Inflammatory macrophage treated with lipopolysaccharide for 1 hour (primary cell): Measurements from ENCODE around the gene PIP5K1C.
"Not testable (repeated sequence)": the region's sequence is repeated elsewhere in the genome, so short reads cannot be mapped to it uniquely, and the experiment has no call there.

ENCODE experiments used
- DNase-seq, 2 donors: peaks; one replicate each; pipeline ENCODE4 v3.0.0-alpha.2; 2020 to 2022

Gene PIP5K1C

DNA sequence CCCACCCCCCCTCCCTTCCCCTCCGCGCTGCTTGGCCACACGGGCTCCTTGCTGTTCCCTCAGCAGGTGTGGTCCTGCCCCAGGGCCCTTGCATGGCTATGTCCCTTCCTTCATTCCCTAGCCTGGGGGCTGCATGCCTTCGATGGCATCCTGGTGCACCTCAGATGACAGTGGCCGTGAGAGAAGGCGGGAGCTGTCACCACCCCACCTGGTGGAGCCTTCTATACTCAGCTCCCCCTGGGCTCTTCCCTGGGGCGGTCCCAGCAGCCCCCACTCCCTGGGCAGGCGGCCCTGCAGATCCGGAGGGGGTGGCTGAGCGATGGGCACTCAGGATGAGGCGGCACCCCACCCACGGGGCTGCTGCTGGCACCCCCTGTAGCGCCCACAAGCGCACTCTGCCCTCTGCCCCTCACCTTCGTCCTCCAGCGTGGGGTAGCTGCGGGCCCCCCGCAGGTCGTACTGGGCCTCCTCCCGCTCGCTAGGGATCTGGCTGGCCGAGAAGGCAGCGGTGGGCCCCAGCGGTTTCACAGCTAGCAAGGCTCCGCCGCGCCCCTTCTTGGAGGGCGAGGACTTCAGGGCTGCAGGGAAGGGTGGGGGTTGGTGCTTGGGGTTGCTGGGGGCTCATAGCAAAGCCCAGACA lies 56.5 kb downstream of the PIP5K1C start:
- no peak for DNase-seq

DNA sequence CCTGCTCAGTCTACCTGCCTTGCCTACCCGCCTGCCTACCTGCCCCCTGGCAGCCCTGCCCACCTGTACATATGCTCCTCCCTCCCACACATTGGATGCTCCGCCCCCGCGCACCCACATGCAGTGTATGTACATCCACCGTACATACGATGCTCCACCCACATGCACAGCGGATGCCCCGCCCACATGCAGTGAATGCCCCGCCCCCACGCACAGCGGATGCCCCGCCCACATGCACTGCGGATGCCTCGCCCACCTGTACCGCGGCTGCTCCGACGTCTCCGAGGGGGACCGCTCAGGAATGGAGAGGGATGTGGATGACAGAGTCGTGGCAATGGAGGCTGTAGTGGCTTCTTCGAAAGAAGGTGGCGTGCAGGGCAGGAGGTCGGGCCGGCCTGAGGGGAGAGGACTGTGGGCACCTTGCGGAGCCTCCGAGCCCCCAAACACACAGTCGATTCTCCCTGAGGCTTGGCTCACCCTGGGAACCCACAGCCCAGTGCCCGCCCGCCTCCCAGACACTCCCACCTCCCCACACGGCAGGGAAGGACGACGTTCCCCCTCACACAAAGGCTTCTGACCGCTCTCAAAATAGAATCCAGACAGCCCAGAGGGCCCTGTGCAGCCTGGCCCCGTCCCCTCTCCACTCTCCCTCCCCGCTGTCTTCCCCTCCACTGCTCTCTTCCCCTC lies 57.1 kb downstream of the PIP5K1C start:
- DNase-seq = peak in 1 of 2 donors; percentile 5

DNA sequence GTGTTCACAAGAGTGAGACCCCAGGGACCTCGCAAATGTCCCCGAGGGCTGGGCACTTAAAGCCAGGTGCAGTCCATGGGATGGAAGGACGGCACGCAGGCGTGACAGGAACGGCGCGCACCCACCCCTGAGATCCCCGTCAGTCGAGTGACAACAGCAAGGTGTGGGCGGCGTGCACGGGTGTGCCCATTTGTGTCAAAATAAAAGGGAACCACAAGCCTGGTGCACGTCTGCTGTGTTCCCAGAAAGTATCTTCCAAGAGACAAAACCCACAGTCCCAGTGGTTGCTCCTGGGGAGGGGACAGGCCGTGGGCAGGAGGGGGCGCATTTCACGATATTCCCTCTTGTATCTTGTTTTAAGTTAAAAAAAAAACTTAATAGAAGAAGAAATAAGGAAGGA lies 58.0 kb downstream of the PIP5K1C start:
- DNase-seq = no peak

DNA sequence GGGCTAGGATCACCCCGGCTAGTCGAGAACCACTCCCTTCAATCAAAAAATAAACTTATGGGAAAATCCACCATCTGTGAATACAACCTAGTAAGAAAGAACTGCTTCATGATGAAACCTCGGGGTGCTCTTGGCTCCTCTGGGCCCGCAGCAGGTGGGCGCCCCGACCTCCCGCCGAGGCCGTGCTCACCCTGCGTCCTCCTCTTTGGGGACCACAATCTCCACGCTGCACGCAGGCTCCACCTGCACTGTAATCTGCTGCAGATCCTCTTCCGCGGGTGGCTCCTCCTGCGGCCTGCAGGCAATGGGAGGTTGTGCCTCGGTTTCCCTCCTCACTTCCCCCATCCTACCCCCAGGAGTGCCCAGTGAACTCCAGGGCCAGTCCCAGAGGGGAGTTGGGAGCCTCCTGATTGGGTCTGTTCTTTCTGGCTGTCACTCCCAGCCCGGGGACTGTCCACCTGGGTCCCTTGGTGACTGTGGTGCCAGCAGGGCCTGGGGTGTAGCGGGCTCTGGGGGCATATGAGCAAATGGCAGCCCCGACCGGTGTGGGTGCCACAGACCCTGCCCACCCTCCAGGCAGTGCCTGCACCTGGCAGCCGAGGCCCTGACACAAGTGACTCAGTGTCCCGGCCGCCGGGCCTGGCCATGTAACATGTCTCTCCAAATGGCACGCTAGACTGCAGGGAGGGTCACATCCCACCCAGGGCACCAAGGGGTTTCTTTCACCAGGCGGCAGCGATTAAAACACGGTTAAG lies 58.6 kb downstream of the PIP5K1C start:
- no peak for DNase-seq

DNA sequence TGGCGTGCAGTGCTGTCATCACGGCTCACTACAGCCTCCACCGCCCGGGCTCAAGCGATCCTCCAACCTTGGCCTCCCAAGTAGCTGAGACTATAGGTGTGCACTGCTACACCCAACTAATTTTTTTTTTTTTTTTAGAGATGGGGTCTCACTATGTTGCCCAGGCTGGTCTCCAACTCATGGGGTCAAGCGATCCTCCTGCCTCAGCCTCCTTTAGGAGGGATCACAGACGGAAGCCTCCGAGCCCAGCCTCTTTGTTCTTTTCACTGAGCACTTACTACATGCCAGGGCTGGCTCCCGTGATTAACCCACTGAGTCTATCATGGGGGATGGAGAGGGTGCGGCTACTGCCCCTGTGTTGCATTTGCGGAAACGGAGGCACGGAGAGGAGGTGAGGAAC lies 60.8 kb downstream of the PIP5K1C start:
- no peak for DNase-seq

DNA sequence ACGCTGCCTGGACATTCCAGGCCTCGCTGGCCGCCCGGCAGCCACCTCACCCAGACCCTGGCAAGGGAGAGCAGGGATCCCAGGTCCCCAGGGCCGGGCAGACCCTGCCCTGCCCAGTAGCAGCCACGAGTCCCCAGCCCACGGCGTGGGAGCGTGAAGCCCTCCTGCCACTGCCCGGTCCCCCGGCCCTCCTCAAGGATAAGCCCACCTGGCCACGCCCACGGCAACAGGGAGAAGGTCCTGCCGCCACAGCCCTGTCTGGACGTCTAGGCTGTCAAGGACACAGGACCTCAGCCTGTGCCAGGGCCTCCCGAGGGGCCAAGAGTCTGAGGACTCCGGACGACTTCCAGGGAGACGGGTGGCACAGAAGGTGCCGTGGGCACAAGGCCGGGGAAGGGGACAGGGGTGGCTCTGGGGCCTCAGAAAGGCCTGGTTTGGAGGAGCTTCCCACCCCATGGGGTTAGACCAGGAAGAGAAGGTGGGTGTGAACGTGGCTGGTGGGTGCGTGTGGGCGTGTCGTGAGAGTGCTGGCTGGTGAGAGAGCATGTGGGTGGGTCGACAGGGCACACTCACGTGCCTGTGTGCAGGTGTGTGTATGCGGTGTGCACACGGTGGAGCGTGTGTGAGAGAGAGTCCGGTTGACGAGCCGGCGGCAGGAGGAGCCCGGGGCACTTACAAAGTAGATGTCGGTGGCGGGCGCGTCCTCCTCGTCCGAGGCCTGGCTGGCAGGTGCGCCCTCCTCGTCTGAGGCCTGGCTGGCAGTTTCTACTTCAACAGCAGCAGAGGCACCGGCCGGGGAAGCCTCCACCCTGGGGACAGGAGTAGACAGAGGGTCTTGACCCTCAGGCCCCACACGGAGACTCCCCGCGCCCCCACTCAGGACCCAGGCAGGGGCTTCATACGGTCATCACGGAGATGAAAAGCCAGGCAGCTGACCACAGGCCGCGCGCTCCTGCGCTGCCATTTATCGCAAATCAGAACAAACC lies 61.8 kb downstream of the PIP5K1C start:
- no peak for DNase-seq

DNA sequence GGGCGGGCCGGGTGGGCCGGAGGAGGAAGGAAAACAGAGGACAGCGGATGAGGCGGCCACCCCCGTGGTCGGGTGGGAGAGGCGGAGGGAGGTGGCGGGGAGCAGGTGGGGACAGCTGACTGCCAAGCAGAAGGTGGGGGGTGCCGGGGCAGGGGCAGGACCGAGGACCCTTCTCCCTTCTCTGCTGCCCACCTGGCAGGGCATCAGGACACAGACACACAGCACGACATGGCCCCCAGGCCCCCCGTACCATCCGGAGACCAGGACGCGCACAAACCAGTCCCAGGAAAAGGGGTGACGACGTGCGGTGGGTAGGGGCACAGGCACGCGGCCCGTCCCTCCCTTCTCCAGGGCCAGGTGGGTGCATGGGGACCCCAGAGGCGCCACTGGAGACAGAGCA lies 62.6 kb downstream of the PIP5K1C start:
- no peak for DNase-seq

DNA sequence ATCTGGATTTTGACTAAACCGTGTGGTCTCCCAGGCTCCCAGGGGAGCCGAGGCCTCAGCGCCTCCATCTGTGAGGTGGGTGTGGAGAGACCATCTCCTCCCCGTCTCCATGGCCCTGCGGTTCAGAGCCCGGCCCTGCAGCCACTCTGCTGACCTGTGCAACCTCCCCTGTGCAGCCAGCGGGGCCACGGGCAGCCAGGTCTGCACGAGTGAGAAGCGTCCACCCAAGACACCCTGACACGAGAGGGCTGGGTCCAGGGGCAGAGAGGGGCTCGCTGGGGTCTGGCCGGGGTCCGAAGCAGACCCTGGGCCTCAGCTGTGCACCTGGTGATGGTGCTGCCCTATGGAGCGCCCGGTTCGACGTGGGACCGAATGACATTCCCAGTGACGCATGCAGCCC lies 63.3 kb downstream of the PIP5K1C start:
- no peak for DNase-seq

DNA sequence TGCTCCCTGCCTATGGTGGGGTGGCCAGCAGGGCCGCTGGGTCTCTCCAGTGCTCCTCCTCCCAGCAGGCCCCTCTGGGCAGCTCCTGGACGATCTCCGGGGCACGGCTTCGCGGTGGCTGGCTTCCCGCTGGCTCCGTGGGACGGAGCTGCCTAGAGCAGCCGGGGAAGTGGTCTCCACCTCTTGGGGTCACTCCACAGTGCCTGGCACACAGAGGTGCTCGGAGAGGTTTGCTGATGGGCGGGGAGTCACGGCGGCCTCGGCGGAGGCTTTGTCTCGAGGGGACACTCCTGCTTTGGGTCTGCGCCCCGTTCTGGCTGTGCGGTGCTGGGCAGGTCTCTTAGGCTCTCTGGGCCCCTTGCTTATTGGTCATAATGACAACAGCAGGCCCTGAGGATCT lies 63.8 kb downstream of the PIP5K1C start:
- no peak for DNase-seq

DNA sequence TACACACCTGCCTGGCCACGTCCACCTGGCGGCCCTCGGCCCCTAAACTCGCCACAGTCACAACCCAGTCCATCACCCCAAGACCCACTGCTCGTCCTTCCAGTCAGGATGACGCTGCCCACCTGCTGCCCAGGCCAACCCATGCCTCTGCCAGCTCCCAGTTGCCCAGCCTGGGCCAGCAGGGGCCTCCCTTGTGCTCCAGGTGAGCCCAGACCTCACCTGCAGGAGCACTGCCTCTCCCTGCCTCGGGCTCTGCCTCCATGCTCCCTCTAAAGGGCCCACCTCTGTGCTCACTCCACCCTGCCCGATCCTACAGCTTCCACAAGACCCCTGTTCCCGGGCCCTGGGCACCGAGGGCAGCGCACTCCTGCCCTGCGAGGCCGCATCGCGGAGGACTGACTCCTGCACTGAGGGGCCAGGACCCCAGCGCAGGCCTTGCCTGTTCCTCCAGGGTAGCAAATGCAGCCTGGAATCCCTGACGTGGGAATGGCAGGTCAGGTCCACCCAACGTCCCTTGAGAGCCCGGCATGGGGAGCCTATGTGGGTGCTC lies 65.7 kb downstream of the PIP5K1C start:
- no peak for DNase-seq

DNA sequence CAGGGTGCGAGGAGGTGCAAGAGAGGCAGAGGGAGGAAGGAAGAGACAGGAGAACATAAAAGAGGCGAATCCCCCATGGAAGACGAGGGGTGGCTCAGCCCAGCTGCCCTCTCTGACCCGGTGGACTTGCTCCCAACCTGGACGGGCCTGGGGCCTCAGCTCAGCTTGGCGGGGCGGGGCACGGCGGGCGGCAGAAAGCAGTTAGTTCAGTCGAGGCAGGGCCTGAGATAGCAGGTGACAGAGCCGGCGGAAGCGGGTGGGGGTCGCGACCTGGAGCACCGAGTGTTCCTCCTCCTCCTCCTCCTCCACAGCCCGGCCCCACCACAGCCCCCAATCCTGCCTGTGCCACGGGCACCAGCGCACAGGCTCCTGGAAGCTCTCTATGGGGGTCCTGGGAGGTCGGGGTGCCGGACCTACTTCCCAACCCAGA lies 66.7 kb downstream of the PIP5K1C start:
- DNase-seq = no peak

DNA sequence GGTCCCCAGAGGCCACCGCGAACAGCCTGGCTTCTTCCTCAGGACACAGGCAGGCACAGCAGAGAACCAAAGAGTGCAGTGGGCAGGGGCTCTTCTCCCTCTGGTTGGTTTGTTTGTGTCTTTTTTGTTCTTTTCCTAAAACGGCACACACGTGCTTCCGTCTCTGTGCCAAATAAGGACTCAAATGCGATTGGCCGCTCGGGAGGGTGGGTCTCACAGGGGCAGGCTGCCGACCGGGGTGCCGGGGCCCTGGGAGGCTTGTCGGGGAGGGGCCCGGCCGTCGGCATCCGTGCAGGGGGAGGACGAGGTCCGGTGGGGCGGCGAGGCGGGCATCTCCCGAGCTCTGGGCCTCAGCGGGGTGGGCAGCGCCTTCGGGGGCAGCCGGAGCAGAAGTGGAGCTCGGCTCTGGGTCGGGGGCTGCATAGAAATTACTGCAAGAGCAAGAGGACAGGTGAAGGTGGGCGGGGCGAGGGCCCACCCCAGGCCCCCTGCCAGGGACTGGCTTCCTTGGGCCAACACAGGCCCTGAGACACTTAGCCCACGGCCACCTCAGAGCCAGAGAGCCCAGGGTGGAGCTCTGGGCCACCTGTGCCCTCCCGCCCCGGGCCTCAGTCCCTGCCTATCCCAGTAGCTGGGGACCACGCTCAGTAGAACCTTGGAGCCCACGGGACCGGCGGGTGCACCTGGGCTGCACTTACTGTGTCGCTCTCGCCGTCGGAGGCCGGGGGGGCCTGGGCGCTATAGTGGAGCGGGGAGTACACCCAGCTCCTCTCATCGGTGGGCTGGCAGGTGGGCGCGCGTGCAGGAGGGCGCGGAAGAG lies 67.3 kb downstream of the PIP5K1C start:
- DNase-seq = no peak

DNA sequence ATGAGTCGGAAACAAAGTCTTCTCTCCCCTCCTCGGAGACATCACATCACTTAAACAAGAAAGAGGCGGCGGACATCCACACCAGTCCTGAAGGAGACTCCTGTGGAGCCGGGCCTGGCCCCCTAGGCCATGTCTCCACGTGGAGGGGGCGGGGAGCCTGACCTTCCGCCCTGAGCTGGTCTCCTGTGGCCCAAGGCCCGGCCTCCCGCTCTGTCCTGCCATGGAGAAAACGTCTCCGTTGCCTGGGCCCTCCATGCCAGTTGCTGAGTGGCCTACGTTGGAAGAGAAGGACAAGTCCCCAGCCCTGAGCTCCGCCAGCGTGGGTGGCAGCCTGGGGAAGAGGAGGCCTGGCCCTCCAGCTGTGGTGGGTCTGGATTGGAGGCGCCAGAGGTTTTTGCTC lies 68.2 kb downstream of the PIP5K1C start:
- no peak for DNase-seq

DNA sequence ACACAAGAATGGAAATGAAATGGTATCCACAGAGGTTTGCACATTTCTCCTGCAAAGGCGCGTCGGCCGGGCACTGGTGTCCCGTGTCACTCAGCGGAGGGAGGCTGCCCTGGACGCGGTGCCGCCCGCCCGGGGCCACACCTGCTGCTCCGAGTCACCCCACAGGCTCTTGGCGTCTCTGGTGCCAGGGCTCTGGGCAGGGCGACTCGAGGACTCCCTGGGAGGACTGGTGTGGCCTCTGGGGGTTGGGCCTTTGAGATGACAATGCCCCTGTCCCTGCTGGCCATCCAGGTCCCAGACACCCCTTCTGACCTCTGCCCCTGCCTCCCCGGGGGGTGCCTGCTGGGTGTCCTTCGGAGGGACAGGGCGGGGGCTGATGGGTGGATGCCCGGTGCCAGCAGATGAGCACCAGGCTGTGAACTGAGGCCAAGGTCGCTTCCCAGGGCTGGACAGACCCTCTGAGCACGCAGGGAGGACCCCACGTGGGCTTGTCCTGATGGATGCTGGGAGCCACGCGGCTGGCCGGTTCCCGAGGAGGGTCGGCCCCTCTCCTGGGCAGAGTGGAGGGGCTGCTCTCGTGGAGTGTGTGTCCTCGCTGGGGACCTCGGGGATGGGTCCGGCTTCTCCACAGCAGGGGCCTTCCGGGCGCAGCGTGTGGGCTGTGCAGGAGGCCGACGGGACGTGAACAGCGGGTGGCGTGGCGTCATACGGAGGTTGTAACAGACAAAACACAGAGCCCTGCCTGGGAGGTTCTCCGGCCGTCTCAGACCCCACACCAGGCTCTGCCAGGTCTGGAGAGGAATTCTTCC lies 69.0 kb downstream of the PIP5K1C start:
- DNase-seq = no peak

DNA sequence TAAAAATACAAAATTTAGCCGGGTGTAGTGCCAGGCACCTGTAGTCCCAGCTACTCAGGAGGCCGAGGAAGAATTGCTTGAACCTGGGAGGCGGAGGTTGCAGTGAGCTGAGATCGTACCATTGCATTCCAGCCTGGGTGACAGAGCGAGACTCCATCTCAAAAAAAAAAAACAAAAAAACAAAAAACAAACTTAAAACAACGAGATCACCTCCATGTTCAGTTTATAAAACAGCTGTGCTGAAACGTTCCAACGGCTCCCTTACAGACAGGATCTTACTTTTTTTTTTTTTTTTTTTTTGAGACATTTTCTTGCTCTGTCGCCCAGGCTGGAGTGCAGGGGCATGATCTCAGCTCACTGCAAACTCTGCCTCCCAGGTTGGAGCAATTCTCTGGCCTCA lies 71.5 kb downstream of the PIP5K1C start:
- not testable (repeated sequence) for DNase-seq

DNA sequence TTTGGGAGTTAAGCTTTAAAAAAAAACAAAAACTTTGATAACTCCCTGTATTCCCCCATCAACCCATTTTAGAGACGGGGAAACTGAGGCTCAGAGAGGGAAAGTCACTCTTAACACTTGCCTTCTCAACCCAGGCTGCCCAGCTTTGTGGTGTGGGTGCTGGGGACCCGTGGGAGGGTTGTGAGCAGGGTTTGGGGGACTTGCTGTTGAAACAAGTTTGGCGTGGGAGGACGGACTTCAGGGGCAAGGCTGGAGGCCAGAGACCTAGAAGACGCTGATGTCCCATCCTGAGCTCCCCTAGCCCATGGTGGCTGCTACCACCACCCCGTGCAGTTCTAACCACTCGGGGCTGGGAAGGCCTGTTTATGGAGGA lies 72.9 kb downstream of the PIP5K1C start:
- DNase-seq = no peak

DNA sequence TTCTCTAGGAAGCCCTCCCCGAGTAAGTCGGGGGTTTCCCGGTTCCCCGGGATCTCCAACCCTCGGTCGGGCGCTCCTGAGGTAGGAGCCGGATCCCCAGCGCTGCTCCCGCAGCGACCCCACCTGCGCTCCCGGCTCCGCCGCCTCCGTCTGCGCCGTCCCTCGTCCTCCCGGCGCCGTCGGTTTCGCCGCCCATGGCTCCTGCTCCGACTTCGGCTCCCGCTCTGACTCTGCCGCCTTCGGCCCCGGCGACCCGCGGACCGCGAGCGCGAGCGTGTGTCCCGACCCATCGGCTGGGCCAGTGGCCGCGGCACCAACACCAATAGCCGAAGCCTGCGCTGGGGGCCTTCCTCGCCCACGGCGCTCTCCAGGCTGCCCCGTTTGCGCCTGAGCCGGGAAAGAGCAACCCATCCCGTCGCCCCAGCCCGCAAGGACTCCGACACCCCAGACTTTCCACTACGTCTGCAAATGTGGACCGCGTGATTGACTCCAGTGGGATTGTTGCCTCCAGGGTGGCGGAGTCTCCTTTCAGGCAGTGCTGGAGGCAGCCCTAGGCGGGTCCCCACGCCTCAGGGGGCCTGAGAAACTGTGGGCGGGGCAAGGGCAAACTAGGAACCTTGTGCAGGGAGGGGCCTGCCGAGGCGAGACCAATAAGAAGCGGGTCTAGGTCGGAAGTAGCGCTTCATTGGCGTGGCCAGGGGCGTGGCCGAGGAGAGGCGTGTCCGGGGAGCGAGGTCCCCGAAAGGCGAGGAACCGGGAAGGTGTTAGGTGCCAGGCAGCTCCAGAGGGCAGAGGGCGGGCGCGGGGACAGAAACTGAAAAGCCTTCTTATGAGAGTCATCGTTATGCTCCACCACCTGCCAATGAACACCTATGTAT lies 73.6 kb downstream of the PIP5K1C start, which contains the start of gene CACTIN:
CACTIN (minus strand) TSS at position 318 of the 878 bp plus-strand sequence; CDS start at position 290, 28 bp downstream.
- DNase-seq = peak; percentile 99

DNA sequence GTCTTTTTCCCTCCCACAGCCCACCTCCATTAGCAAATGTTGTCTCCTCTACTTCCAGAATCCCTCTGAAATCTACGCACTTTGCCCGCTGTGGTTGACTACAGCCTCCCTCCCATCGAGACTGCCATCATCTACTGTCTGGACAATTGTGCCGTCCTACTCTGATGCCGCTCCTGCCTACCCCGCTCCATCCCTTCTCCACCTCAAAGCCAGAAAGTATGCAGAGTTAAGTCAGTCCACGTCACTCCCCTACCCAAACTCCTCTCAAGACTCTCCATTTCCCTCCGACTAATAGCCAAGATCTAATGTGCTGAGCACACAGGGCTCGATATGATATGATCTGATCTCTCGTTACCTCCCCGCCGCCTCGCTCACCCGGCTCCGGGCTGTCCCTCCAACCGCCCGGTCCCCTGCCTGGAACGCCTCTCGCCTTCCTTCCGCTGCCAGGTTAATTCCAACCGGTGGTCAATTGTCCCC lies 74.2 kb downstream of the PIP5K1C start:
- peak in 1 of 2 donors; percentile 12 for DNase-seq

DNA sequence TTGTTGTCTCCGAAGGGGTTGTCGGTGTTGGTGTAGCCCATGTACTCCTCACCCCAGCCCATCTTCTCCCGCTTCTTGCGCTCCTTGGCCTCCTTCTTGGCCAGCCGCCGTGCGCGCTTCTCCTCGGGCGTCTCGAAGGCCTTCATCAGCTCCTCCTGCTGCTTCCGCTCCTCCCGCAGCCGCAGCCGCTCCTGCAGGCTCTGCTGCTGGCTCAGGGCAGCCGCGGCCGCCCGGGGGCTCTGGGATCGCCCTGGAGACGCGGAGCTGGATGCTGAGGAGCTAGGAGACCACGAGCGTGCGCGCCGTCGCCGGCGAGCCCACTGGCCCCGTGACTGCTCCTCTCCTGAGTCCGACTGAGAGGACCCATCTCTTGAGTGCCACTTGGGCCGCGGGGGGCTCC lies 76.6 kb downstream of the PIP5K1C start:
- DNase-seq = no peak
